DMS114 treated with DMSO at 0.1 percent for 48 hours (cell line): ENCODE results near the gene DENND1A.
"Not testable (repeated sequence)": the region's sequence is repeated elsewhere in the genome, so short reads cannot be mapped to it uniquely, and the experiment has no call there.

Source experiments
- DNase-seq: peaks from one replicate; lab custom pipeline; 2025; ENCODE audit not compliant: unreplicated experiment; lab: John Stamatoyannopoulos, UW

DENND1A gene

DNA sequence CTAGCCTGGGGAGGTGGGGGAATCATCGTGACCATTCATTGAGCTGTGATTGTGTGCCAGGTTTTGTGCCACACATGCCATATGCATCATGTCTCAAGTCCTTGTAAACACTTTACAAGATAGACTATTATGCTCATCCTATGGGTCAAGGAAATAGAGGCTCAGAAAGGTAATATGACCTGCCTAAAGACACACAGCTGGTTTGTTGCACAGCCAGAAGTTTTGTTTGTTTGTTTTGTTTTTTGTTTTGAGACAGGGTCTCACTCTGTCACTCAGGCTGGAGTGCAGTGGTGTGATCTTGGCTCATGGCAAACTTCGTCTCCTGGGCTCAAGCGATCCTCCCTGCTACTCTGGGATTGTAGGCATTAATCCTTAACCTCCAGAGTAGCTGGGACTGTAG lies 595.3 kb downstream of the DENND1A start:
- DNase-seq, result no peak

DNA sequence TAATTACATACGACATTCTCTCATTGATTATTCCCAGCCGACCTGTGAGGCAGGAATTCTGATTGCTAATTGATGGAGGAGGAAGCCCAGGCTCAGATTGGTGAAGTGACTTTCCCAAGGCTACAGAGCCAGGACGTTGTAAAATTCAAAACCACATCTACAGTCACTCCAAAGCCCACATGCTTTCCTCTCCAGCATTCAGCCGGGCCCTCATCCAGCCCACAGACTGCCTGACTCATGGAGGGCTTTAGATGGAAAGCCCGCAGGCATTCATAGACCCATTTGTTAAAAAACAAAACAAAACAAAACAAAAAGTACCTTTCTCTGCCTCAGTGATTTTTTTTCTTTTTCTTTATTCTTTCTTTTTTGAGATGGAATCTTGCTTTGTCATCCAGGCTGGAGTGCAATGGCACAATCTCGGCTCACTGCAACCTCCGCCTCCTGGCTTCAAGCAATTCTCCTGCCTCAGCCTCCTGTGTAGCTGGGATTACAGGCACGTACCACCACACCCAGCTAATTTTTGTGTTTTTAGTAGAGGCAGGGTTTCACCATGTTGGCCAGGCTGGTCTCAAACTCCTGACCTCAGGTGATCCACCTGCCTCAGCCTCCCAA lies 596.8 kb downstream of the DENND1A start:
- not testable (repeated sequence) for DNase-seq

DNA sequence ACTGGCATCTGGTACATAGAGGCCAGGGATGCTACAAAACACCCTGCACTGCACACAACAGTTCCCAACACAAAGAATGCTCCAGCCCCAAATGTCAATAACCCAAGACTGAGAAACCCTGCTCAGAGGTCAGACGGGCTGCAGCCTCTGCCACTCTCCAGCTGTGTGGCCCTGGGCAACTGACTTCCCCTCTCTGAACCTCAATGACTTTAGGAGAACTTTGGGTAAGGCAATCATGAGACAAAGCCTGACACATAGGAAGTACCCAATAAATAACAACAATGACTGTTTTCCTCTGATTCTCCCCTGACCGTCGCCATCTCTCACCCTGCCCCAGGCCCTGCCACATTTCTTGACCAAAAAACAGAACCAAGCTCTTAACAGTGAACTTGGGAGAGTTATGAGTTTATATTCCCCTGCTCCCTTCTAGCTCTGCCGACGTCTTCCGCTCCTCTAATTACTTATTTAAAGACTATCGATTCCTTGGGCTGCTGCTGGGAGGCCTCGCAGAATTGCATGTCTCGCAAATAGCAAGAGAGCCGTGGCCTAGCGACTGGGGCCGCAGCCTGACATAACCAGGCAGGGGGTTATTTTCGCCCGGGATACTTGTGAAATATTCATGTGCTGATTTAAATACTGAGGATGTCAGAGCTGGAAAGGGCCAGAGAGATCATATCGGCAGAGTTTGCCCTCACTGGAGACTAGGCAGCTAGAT lies 598.4 kb downstream of the DENND1A start:
- no peak for DNase-seq
